HG03139 (cell line): ENCODE data around the gene PLA1A.
"Not testable (repeated sequence)": the region's sequence is repeated elsewhere in the genome, so short reads cannot be mapped to it uniquely, and the experiment has no call there.

Source experiments
- ATAC-seq: cut with Tn5 transposase; IDR thresholded peaks from one replicate; pipeline ENCODE4 v1.9.1; 2021; ENCODE audit not compliant: unreplicated experiment

The PLA1A gene

GRCh38 chr3:119579366-119580066 lies 18.2 kb upstream of the PLA1A start, which contains the start of gene ADPRH:
Gene ADPRH, plus strand, starts transcription at chr3:119579492. Its CDS starts 2,678 bp downstream, at chr3:119582170.
- peak; percentile 59 for ATAC-seq

GRCh38 chr3:119580067-119580760 lies 17.5 kb upstream of the PLA1A start:
- ATAC-seq = peak; percentile 80

- ATAC-seq = no peak
Measured at GRCh38 chr3:119582178-119582577, 15.5 kb upstream of the PLA1A start.

- no peak for ATAC-seq
Measured at GRCh38 chr3:119585208-119585607, 12.5 kb upstream of the PLA1A start.

GRCh38 chr3:119585856-119586570 lies 11.7 kb upstream of the PLA1A start:
- ATAC-seq = no peak

GRCh38 chr3:119586733-119587172 lies 10.9 kb upstream of the PLA1A start:
- ATAC-seq = no peak

GRCh38 chr3:119588112-119588511 lies 9.6 kb upstream of the PLA1A start:
- no peak for ATAC-seq

GRCh38 chr3:119589102-119589773 lies 8.4 kb upstream of the PLA1A start:
- no peak for ATAC-seq

- no peak for ATAC-seq
Measured at GRCh38 chr3:119590706-119591105, 7.0 kb upstream of the PLA1A start.

- ATAC-seq = no peak
Measured at GRCh38 chr3:119592861-119593260, 4.8 kb upstream of the PLA1A start.

- no peak for ATAC-seq
Measured at GRCh38 chr3:119594066-119594465, 3.6 kb upstream of the PLA1A start.

- not testable (repeated sequence) for ATAC-seq
Measured at GRCh38 chr3:119594929-119595328, 2.8 kb upstream of the PLA1A start.

GRCh38 chr3:119595639-119596334 lies 1.9 kb upstream of the PLA1A start:
- no peak for ATAC-seq

- no peak for ATAC-seq
Measured at GRCh38 chr3:119596398-119596797, 1.3 kb upstream of the PLA1A start.

GRCh38 chr3:119598410-119599098 lies 869 bp downstream of the PLA1A start:
- no peak for ATAC-seq

- ATAC-seq = no peak
Measured at GRCh38 chr3:119599558-119600174, 2.0 kb downstream of the PLA1A start.

GRCh38 chr3:119600732-119601131 lies 3.0 kb downstream of the PLA1A start:
- ATAC-seq = peak; percentile 68

- ATAC-seq = no peak
Measured at GRCh38 chr3:119601154-119601553, 3.5 kb downstream of the PLA1A start.

- ATAC-seq = no peak
Measured at GRCh38 chr3:119602676-119603075, 5.0 kb downstream of the PLA1A start.

GRCh38 chr3:119604878-119605277 lies 7.2 kb downstream of the PLA1A start:
- ATAC-seq = no peak
